ENCODE measurements around the gene FCRLA. TPM values are rescaled to one million over a fixed set of nuclear protein-coding genes. Genes with fewer than 3 reads are reported as not detected.

Gene FCRLA
- total RNA-seq, 1 experiment from 2014 or later = 1.5 TPM

DNA sequence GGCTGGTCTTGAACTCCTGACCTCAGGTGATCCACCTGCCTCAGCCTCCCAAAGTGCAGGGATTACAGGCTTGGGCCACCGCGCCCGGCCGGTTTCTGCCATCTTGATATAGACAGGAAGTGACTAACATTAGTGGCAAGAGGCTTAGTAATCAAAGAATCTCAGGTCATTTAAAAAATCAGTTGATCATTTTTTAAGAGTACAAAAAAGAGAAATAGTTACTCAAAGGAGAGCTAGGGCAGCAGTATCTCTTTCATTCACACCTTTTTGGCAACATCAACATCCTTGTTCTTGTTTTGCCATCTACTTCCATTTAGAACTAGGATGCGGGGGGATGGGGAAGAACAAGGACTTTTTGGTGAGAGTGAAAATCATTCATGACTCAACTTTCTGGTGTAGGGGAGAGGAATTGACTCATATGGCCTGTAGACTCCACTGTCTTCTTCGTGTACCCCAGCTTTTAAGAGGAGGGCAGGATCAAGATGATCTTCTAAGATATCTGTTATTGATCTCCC lies 23.1 kb downstream of the FCRLA start:
- peak; percentile 91 for DNase-seq (ENCODE audit: low read depth)

DNA sequence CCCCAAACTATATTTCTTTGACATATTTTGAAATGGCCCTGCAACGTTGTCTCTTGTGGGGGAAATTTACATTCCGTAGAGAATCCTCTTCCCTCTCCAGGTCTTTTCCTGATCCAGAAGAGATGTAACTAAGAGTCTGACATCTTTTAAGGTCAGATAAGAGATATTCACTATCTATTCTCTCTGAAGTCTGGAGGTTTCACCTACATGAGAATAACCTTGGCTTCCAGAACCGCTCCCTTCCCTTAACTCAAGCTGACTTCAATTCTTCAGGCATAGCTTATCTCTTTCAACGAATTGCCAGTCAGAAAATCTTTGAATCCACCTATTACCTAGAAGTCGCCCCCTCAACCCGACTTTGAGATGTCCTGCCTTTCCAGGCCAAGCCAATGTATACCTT lies 24.2 kb downstream of the FCRLA start:
- no peak for DNase-seq (ENCODE audit: low read depth)

DNA sequence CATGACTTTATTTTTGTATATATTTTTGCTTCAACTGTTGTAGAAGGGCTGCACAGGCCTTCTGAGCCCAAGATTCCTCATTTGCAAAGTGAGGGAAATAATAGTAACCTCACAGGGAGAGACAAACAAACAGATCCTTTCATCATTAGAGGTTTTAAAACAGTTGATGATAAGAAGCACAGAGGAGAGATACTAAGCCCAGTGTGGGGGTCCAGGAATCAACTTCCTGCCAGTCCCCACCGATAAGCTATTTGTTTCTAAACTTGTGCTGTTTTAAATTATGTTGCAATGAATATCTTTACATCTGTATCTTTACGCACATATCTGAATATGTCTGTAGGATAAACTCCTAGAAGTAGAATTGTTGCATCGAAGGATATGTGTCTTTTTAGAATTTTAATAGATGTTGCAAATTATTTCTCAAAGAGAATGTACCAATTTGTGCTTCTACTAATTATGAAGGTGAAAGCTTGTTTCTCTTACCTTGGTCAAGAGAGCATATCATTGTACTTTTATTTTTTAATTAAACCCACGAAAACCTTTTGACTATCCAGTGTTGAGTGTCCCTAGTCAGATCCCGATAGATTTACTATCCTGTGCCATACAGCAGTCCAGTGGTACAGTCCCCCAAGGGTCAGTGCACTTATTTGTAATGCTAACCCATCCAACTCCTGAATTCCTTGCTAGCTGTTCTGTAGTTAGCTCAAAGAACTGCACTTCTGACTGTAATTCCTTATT lies 25.1 kb downstream of the FCRLA start:
- no peak for DNase-seq (ENCODE audit: low read depth)

DNA sequence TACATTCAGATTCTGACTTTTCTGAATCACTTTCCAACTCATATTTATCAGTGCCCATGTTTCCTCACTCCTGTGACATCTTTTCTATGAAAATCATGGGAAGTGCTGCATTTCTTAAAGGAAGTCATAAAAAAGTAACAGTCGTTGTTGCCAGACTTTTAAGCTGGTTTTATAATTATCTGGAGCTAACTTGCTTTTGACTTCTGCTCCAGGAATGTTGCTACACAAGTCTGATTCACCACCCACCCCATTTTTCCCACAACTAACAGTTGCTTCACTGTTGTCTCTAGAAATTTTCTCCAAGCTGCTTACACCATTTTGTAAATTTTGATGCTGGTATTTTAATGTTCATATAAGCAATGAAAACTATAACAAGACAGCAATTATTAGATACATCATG lies 26.5 kb downstream of the FCRLA start:
- peak; percentile 88 for DNase-seq (ENCODE audit: low read depth)

DNA sequence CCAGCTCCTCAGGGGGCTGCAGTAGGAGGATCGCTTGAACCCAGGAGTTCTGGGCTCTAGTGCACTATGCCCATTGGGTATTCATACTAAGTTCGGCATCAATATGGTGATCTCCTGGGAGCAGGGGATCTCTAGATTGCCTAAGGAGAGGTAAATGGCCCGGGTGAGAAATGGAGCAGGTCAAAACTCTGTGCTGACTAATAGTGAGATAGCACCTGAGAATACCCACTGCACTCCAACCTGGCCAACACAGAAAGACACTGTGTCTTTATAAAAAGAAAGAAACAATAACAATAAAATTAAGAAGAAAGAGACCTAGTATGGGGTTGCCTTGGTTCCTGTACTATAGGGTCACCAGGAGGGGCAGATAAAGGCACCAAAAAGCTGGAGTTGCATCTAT lies 28.8 kb downstream of the FCRLA start:
- DNase-seq (ENCODE audit: low read depth) = no peak

DNA sequence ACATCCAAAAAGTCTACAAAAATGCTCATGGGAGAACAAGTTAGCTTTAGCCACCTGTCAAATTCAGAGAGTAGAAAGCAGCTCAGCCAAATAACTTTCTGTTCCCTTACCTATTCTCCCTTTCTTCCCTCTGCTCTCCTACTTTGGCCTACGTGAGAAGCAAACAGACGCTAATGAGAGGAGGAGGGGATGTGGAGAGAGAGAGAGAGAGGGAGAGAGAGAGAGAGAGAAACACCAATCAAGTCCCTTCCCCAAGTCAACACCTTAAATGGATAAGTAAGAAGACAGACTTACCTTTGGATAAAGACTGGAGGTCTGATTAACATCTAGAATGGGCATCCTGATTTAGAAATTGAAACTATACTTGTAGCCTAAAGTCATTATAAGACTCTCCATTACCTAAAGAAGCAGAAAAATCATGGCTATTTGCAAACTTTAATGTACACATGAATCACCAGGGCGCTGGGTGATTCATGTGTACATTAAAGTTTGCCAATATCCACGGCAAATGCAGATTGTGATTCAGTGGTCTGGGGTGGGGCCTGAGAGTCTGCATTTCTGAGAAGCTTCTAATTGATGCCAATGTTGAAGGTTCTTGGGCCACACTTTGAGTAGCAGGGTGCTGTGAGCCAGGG lies 29.4 kb downstream of the FCRLA start:
- peak; percentile 78 for DNase-seq (ENCODE audit: low read depth)

DNA sequence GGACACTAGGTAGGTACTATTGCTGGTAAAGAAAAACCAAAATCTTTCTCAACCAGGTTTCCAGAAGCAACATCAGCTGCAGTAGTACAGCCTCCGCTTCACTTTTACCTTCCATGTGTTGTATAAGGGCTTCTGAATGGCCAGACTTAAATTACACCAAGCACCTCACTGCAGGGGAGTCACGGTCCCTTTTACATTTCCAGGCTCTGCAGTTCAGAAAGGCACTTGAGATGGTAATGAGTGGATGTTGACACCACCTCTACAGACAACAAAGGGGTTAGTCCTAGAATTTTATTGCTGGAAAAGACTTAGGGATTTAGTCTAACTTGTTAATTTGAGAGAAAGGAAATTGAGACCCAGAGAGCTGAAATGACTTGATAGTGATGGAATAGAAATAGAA lies 30.6 kb downstream of the FCRLA start:
- DNase-seq (ENCODE audit: low read depth) = no peak

DNA sequence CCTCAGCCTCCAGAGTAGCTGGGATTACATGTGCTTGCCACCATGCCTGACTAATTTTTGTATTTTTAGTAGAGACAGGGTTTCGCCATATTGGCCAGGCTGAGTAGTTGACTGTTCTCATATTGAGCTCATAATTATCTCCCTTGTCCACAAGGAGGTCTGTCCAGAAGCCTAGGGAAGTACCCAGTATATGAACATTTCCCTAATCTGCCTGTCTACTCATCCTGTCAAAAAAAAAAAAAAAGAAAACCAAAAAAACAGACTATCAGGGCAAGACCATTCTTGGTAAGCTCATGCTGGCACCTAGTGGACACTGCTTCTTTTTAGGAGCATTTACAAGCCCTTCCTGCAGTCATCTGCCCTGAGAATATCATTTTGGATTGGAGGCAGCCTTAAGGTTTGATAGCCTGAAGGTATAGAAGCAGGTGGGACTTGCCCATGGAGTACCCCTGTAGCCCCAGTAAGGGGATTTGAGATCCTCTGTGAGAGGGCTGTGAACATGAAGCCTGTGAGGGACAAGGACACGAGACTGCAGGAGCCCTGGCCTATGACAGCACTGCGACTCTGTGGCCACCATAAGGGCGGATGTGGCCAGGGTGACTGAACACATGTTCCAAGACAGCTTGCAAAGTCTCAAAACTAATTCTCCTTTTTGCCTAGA lies 31.7 kb downstream of the FCRLA start:
- peak; percentile 90 for DNase-seq (ENCODE audit: low read depth)

DNA sequence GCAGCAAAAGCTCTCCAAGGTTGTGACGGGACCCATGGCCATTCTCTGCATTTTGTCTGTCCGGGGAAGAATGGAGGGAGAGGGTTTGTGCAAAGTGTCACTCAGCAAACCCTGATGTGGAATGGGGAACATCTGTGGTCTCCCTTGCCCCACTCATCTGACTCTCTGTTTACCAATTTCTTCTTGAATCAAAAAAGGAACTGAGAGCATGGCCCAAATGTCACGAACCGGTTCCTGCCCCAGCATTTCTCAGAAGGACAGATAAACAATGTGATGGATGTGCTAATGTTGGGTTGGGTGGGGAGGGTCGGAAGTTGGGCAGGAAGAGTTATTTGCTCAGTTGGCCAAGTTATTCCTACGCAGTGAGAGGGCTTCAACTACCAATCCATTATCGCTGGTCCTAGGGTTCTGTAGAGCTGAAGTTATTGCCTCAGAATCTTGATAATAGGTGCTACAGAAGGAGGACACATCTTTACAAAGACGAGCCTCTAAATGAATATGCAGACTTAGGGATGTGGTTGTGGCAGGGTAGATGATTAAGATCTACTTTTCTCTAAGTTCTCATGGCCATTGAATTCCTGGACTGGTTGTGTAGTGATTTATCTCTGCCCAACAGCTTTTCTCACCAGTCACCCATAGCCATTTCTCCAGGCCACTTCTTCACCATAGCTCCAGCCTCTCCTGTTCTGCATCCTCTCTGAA lies 33.0 kb downstream of the FCRLA start:
- no peak for DNase-seq (ENCODE audit: low read depth)

DNA sequence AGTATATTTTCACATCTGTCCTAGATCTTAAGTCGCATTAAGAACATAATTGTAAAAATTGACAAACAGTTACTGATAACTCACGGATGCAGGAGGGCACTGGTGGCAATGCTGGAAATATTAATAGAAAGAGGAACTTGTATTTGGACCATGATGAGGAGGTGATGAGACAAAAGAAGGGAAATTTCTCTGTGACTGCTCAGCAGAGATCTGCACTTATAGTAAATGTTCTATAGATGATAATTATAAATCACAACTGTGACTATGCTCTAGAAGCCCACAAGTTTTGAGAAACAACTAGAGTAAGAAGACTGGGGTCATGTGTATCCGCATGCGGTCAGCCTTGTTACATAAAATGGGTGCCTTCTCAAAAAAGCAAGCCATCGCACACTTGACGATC lies 33.9 kb downstream of the FCRLA start:
- no peak for DNase-seq (ENCODE audit: low read depth)

DNA sequence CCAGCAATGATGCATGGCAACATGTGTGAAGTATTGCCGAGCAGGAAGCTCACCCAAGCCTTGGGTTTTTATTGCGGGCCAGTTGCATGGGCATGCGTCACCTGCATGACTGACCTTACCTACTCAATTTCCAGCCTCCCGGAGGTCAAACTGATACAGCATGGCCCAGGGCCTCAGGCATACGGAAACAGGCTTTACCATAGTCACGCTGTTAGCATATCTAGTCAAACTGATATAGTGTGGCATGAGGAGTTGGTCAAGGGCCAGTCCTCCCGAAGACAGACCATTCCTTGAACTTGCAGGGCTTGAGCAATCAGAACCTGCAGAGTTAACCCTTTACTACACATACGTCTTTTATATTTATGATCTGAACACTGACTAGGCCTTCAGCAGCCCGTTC lies 36.2 kb downstream of the FCRLA start:
- no peak for DNase-seq (ENCODE audit: low read depth)

DNA sequence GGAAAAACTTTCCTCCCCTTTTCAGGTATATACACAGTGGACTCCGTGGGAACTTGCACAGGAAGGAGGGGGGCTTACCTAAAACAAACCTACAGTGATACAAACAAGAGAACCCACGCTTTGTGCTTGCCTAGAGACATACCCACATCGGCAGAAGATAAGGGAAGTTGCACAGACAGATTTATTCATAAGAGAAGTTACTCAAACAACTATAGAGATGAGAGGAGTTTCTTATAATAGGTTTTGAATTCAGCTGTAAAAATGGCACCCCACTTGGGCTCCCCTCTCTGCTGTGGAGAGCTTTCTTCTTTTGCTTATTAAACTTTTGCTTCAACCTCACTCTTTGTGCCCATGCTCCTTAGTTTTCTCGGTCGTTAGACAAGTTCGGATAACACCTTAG lies 40.8 kb downstream of the FCRLA start:
- DNase-seq (ENCODE audit: low read depth) = no peak

DNA sequence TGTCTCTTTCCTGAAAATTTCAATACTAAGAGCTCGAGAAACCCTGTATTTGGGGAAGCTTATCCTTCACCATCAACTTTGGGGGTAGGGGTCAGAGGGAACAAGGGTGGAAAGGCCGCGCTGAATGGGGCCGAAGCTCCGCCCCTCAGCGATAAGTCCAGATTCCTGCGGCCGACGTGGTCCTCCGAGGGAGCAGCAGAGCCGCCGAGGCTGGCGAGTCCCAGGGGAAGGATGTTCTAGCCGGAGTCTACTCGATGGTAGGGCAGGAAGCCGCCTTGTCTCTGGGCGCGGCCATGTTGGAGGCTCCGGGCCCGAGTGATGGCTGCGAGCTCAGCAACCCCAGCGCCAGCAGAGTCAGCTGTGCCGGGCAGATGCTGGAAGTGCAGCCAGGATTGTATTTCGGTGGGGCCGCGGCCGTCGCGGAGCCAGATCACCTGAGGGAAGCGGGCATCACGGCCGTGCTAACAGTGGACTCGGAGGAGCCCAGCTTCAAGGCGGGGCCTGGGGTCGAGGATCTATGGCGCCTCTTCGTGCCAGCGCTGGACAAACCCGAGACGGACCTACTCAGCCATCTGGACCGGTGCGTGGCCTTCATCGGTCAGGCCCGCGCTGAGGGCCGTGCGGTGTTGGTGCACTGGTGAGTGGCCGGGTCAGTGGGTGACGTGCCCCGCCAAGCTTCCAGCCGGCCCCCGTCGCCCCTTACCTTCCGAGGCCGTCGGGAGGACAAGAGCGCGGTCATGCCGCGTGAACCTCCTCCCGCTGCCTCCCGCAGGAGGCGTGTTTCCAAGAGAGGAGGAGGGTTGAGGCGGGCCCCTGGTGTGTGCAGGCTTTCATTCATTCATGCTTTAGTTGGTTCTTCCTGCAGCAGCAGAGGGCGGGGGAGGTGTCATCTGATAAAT lies 42.7 kb downstream of the FCRLA start, which contains the start of gene DUSP12:
Gene DUSP12, plus strand, starts transcription at position 278 of the 899 bp plus-strand sequence. Its CDS starts 16 bp downstream, at position 294.
- DNase-seq (ENCODE audit: low read depth) = peak; percentile 91

DNA sequence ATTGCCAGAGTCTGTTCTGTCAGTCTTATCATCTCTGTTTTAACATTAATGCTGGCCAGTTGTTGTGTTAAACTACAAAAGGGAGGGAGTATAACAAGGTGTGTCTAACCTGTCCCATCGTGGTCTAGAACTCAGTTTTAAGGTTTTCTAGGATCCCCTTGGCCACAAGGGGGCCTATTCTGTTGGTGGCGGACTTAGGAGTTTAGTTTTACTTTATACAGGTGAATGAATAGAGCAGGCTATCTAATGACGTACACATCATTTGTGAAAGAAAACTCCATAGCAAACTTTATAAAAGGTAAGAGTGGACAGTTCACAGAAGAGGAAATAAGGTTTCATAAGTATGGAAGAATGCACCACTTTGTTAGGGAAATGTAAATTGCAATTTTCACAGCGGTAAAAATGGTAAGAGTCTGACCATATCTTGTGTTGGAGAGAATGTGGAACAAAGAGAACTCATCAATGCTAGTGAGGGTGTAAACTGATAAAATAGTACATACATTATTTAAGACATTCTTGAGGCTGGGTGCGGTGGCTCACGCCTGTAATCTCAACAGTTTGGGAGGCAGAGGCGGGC lies 56.6 kb downstream of the FCRLA start:
- DNase-seq (ENCODE audit: low read depth) = no peak

Small RNAs within 50 kb of the gene (small RNA-seq; reads per million reads assigned to genes)
- gene RF00019 = not detected
- not detected for gene RN7SL466P

Other genes starting within 250 kb of the FCRLA start
- gene FCGR2A, start 201.8 kb upstream of the FCRLA start, total RNA-seq (2014; rRNA removed; shearing (Covaris generic)) = 0.16 TPM in 1 of 2 replicates, not detected in the other
- gene HSPA6, start 182.7 kb upstream of the FCRLA start, total RNA-seq (2014; rRNA removed; shearing (Covaris generic)) = 1.5 and 1.9 TPM in 2 replicates
- gene FCGR3A, start 157.4 kb upstream of the FCRLA start, total RNA-seq (2014; rRNA removed; shearing (Covaris generic)) = not detected in 2 replicates
- gene FCGR3B, start 76.1 kb upstream of the FCRLA start, total RNA-seq (2014; rRNA removed; shearing (Covaris generic)) = not detected in 2 replicates
- gene FCGR2B, start 44.1 kb upstream of the FCRLA start, total RNA-seq (2014; rRNA removed; shearing (Covaris generic)) = 0.13 TPM in 1 of 2 replicates, not detected in the other
- 15.4 and 17.0 TPM in 2 replicates for gene FCRLB, start 14.3 kb downstream of the FCRLA start, total RNA-seq (2014; rRNA removed; shearing (Covaris generic))
- 50.0 and 61.1 TPM in 2 replicates for gene DUSP12, start 42.6 kb downstream of the FCRLA start, total RNA-seq (2014; rRNA removed; shearing (Covaris generic))
- gene ATF6, start 59.1 kb downstream of the FCRLA start, total RNA-seq (2014; rRNA removed; shearing (Covaris generic)) = 16.4 and 20.5 TPM in 2 replicates